Measurements from ENCODE around the gene EXOSC6. TPM values are rescaled to one million over a fixed set of nuclear protein-coding genes. Genes with fewer than 3 reads are reported as not detected.
"Not testable (repeated sequence)": the region's sequence is repeated elsewhere in the genome, so short reads cannot be mapped to it uniquely, and the experiment has no call there.

The EXOSC6 gene
- total RNA-seq, 1 donor from 2014 or later, result 16.2 TPM

GRCh38 chr16:70257391-70257790, 5.7 kb upstream of the EXOSC6 start:
- no peak overlapping the region for H3K9ac ChIP-seq (ENCODE audit: low read depth in 1 of 3, low read length in 3 of 3)
- H3K4me1 ChIP-seq (ENCODE audit: control insufficient read depth in 3 of 3, insufficient read depth in 3 of 3, low read length in 3 of 3), result no peaks in the 10 kb centered on the region
- no peak overlapping the region for H3K4me3 ChIP-seq (ENCODE audit: low read length in 3 of 3)
- H3K27ac ChIP-seq (ENCODE audit: low read depth, low read length), result no peak overlapping the region
- no peaks in the 10 kb centered on the region for H3K27me3 ChIP-seq (ENCODE audit: control insufficient read depth in 3 of 3, insufficient read depth in 3 of 3, low read length in 3 of 3)
- no peaks in the 10 kb centered on the region for H3K9me3 ChIP-seq (ENCODE audit: control insufficient read depth in 3 of 3, low read length in 3 of 3)
- H3K36me3 ChIP-seq (ENCODE audit: control insufficient read depth in 3 of 3, insufficient read depth in 3 of 3, low read length in 3 of 3), result peaks cover 78 to 82% (median 78%) of the 10 kb centered on the region in 3 donors

GRCh38 chr16:70255574-70255973, 3.8 kb upstream of the EXOSC6 start:
- Histone ChIP-seq H3K27ac (ENCODE audit: low read depth, low read length) (no peak overlapping the region), H3K4me1 (ENCODE audit: control insufficient read depth in 3 of 3, insufficient read depth in 3 of 3, low read length in 3 of 3) (peaks cover 3 to 5% (median 5%) of the 10 kb centered on the region in 3 donors), H3K36me3 (ENCODE audit: control insufficient read depth in 3 of 3, insufficient read depth in 3 of 3, low read length in 3 of 3) (peaks cover 69 to 71% (median 71%) of the 10 kb centered on the region in 3 donors), H3K9ac (ENCODE audit: low read depth in 1 of 3, low read length in 3 of 3) (no peak overlapping the region), H3K9me3 (ENCODE audit: control insufficient read depth in 3 of 3, low read length in 3 of 3) (no peaks in the 10 kb centered on the region), H3K4me3 (ENCODE audit: low read length in 3 of 3) (no peak overlapping the region), H3K27me3 (ENCODE audit: control insufficient read depth in 3 of 3, insufficient read depth in 3 of 3, low read length in 3 of 3) (no peaks in the 10 kb centered on the region)

GRCh38 chr16:70254965-70255286, 3.2 kb upstream of the EXOSC6 start:
- H3K4me3 ChIP-seq (ENCODE audit: low read length in 3 of 3), result no peak overlapping the region

GRCh38 chr16:70254180-70254964, 2.6 kb upstream of the EXOSC6 start:
- Histone ChIP-seq H3K4me1 (ENCODE audit: control insufficient read depth in 3 of 3, insufficient read depth in 3 of 3, low read length in 3 of 3) (peaks cover 6 to 10% (median 8%) of the 10 kb centered on the region in 3 donors), H3K4me3 (ENCODE audit: low read length in 3 of 3) (no peak overlapping the region), H3K27ac (ENCODE audit: low read depth, low read length) (no peak overlapping the region), H3K9me3 (ENCODE audit: control insufficient read depth in 3 of 3, low read length in 3 of 3) (no peaks in the 10 kb centered on the region), H3K27me3 (ENCODE audit: control insufficient read depth in 3 of 3, insufficient read depth in 3 of 3, low read length in 3 of 3) (no peaks in the 10 kb centered on the region), H3K36me3 (ENCODE audit: control insufficient read depth in 3 of 3, insufficient read depth in 3 of 3, low read length in 3 of 3) (peaks cover 61 to 63% (median 62%) of the 10 kb centered on the region in 3 donors), H3K9ac (ENCODE audit: low read depth in 1 of 3, low read length in 3 of 3) (no peak overlapping the region)

More at GRCh38 chr16:70254965-70255286, 3.2 kb upstream of the EXOSC6 start:
- H3K4me1 ChIP-seq (ENCODE audit: control insufficient read depth in 3 of 3, insufficient read depth in 3 of 3, low read length in 3 of 3), result peaks cover 6 to 9% (median 8%) of the 10 kb centered on the region in 3 donors
- no peak overlapping the region for H3K9ac ChIP-seq (ENCODE audit: low read depth in 1 of 3, low read length in 3 of 3)
- H3K27me3 ChIP-seq (ENCODE audit: control insufficient read depth in 3 of 3, insufficient read depth in 3 of 3, low read length in 3 of 3), result no peaks in the 10 kb centered on the region
- no peak overlapping the region for H3K27ac ChIP-seq (ENCODE audit: low read depth, low read length)
- H3K36me3 ChIP-seq (ENCODE audit: control insufficient read depth in 3 of 3, insufficient read depth in 3 of 3, low read length in 3 of 3), result peaks cover 62 to 65% (median 65%) of the 10 kb centered on the region in 3 donors
- H3K9me3 ChIP-seq (ENCODE audit: control insufficient read depth in 3 of 3, low read length in 3 of 3), result no peaks in the 10 kb centered on the region

- Histone ChIP-seq H3K4me1 (ENCODE audit: control insufficient read depth in 3 of 3, insufficient read depth in 3 of 3, low read length in 3 of 3) (peaks cover 6 to 10% (median 10%) of the 10 kb centered on the region in 3 donors), H3K36me3 (ENCODE audit: control insufficient read depth in 3 of 3, insufficient read depth in 3 of 3, low read length in 3 of 3) (peaks cover 54 to 56% (median 54%) of the 10 kb centered on the region in 3 donors), H3K27ac (ENCODE audit: low read depth, low read length) (no peak overlapping the region), H3K9ac (ENCODE audit: low read depth in 1 of 3, low read length in 3 of 3) (peak overlapping the region in 1 of 3 donors; percentile 8), H3K27me3 (ENCODE audit: control insufficient read depth in 3 of 3, insufficient read depth in 3 of 3, low read length in 3 of 3) (no peaks in the 10 kb centered on the region), H3K4me3 (ENCODE audit: low read length in 3 of 3) (no peak overlapping the region), H3K9me3 (ENCODE audit: control insufficient read depth in 3 of 3, low read length in 3 of 3) (no peaks in the 10 kb centered on the region)
These were observed 1.8 kb upstream of the EXOSC6 start for GRCh38 chr16:70253291-70254106.

- no peak overlapping the region for H3K9ac ChIP-seq (ENCODE audit: low read depth in 1 of 3, low read length in 3 of 3)
- no peak overlapping the region for H3K4me3 ChIP-seq (ENCODE audit: low read length in 3 of 3)
- no peak overlapping the region for H3K27ac ChIP-seq (ENCODE audit: low read depth, low read length)
- H3K27me3 ChIP-seq (ENCODE audit: control insufficient read depth in 3 of 3, insufficient read depth in 3 of 3, low read length in 3 of 3), result no peaks in the 10 kb centered on the region
- no peaks in the 10 kb centered on the region for H3K9me3 ChIP-seq (ENCODE audit: control insufficient read depth in 3 of 3, low read length in 3 of 3)
- H3K36me3 ChIP-seq (ENCODE audit: control insufficient read depth in 3 of 3, insufficient read depth in 3 of 3, low read length in 3 of 3), result peaks cover 45 to 47% (median 46%) of the 10 kb centered on the region in 3 donors
- peaks cover 6 to 10% (median 10%) of the 10 kb centered on the region in 3 donors for H3K4me1 ChIP-seq (ENCODE audit: control insufficient read depth in 3 of 3, insufficient read depth in 3 of 3, low read length in 3 of 3)
These were observed 732 bp upstream of the EXOSC6 start for GRCh38 chr16:70252355-70252988.

GRCh38 chr16:70250748-70251628, 752 bp downstream of the EXOSC6 start:
- Histone ChIP-seq H3K27me3 (ENCODE audit: control insufficient read depth in 3 of 3, insufficient read depth in 3 of 3, low read length in 3 of 3) (no peaks in the 10 kb centered on the region), H3K4me1 (ENCODE audit: control insufficient read depth in 3 of 3, insufficient read depth in 3 of 3, low read length in 3 of 3) (peaks cover 6 to 10% (median 10%) of the 10 kb centered on the region in 3 donors), H3K9ac (ENCODE audit: low read depth in 1 of 3, low read length in 3 of 3) (peak overlapping the region; percentile 57 to 85 (median 67)), H3K4me3 (ENCODE audit: low read length in 3 of 3) (peak overlapping the region; percentile 59 to 80 (median 73)), H3K9me3 (ENCODE audit: control insufficient read depth in 3 of 3, low read length in 3 of 3) (no peaks in the 10 kb centered on the region), H3K27ac (ENCODE audit: low read depth, low read length) (peak overlapping the region; percentile 12), H3K36me3 (ENCODE audit: control insufficient read depth in 3 of 3, insufficient read depth in 3 of 3, low read length in 3 of 3) (peaks cover 33 to 36% (median 35%) of the 10 kb centered on the region in 3 donors)

GRCh38 chr16:70249697-70250096, 2.0 kb downstream of the EXOSC6 start:
- not testable (repeated sequence) for H3K9me3 ChIP-seq (ENCODE audit: control insufficient read depth in 3 of 3, low read length in 3 of 3); H3K27ac ChIP-seq (ENCODE audit: low read depth, low read length); H3K4me3 ChIP-seq (ENCODE audit: low read length in 3 of 3); H3K9ac ChIP-seq (ENCODE audit: low read depth in 1 of 3, low read length in 3 of 3); H3K27me3 ChIP-seq (ENCODE audit: control insufficient read depth in 3 of 3, insufficient read depth in 3 of 3, low read length in 3 of 3)
- Histone ChIP-seq H3K4me1 (ENCODE audit: control insufficient read depth in 3 of 3, insufficient read depth in 3 of 3, low read length in 3 of 3) (peaks cover 6 to 10% (median 10%) of the 10 kb centered on the region in 3 donors), H3K36me3 (ENCODE audit: control insufficient read depth in 3 of 3, insufficient read depth in 3 of 3, low read length in 3 of 3) (peaks cover 25 to 27% (median 27%) of the 10 kb centered on the region in 3 donors)

GRCh38 chr16:70238773-70239172, 13.0 kb downstream of the EXOSC6 start:
- H3K27ac ChIP-seq (ENCODE audit: low read depth, low read length), result not testable (repeated sequence)

More at GRCh38 chr16:70238773-70239172, 13.0 kb downstream of the EXOSC6 start:
- not testable (repeated sequence) for H3K9me3 ChIP-seq (ENCODE audit: control insufficient read depth in 3 of 3, low read length in 3 of 3); H3K36me3 ChIP-seq (ENCODE audit: control insufficient read depth in 3 of 3, insufficient read depth in 3 of 3, low read length in 3 of 3); H3K9ac ChIP-seq (ENCODE audit: low read depth in 1 of 3, low read length in 3 of 3); H3K4me1 ChIP-seq (ENCODE audit: control insufficient read depth in 3 of 3, insufficient read depth in 3 of 3, low read length in 3 of 3); H3K27me3 ChIP-seq (ENCODE audit: control insufficient read depth in 3 of 3, insufficient read depth in 3 of 3, low read length in 3 of 3); H3K4me3 ChIP-seq (ENCODE audit: low read length in 3 of 3)

Data from skeletal muscle tissue (tissue), 4 donors.